GM21737 (cell line): Measurements from ENCODE around the gene TBC1D5.

Experiments used
- ATAC-seq: cut with Tn5 transposase; IDR thresholded peaks from one replicate; pipeline ENCODE4 v1.9.1; 2021; ENCODE audit warnings: mild to moderate bottlenecking, moderate library complexity; ENCODE audit not compliant: unreplicated experiment

Gene TBC1D5

GRCh38 chr3:17258823-17259436 lies 483.5 kb downstream of the TBC1D5 start:
- no peak for ATAC-seq

- no peak for ATAC-seq
Observed at GRCh38 chr3:17257269-17257668, 485.2 kb downstream of the TBC1D5 start.

- no peak for ATAC-seq
Observed at GRCh38 chr3:17243621-17244020, 498.8 kb downstream of the TBC1D5 start.

- no peak for ATAC-seq
Observed at GRCh38 chr3:17239417-17239816, 503.0 kb downstream of the TBC1D5 start.

GRCh38 chr3:17238023-17238422 lies 504.4 kb downstream of the TBC1D5 start:
- ATAC-seq = no peak

GRCh38 chr3:17235310-17235709 lies 507.1 kb downstream of the TBC1D5 start:
- no peak for ATAC-seq

- no peak for ATAC-seq
Observed at GRCh38 chr3:17234382-17234781, 508.0 kb downstream of the TBC1D5 start.

GRCh38 chr3:17233398-17233800 lies 509.0 kb downstream of the TBC1D5 start:
- ATAC-seq = peak; percentile 77

- ATAC-seq = no peak
Observed at GRCh38 chr3:17232442-17232841, 510.0 kb downstream of the TBC1D5 start.

- no peak for ATAC-seq
Observed at GRCh38 chr3:17231537-17232261, 510.7 kb downstream of the TBC1D5 start.

- no peak for ATAC-seq
Observed at GRCh38 chr3:17227472-17227871, 515.0 kb downstream of the TBC1D5 start.

- ATAC-seq = no peak
Observed at GRCh38 chr3:17221529-17221928, 520.9 kb downstream of the TBC1D5 start.

- no peak for ATAC-seq
Observed at GRCh38 chr3:17219593-17219992, 522.8 kb downstream of the TBC1D5 start.

- no peak for ATAC-seq
Observed at GRCh38 chr3:17218587-17218986, 523.8 kb downstream of the TBC1D5 start.

- no peak for ATAC-seq
Observed at GRCh38 chr3:17217588-17217987, 524.8 kb downstream of the TBC1D5 start.

GRCh38 chr3:17213102-17213501 lies 529.3 kb downstream of the TBC1D5 start:
- ATAC-seq = no peak

GRCh38 chr3:17207979-17208378 lies 534.5 kb downstream of the TBC1D5 start:
- no peak for ATAC-seq

- no peak for ATAC-seq
Observed at GRCh38 chr3:17207019-17207418, 535.4 kb downstream of the TBC1D5 start.

- no peak for ATAC-seq
Observed at GRCh38 chr3:17204049-17204650, 538.3 kb downstream of the TBC1D5 start.

GRCh38 chr3:17201538-17201937 lies 540.9 kb downstream of the TBC1D5 start:
- ATAC-seq = no peak

GRCh38 chr3:17195856-17196604 lies 546.4 kb downstream of the TBC1D5 start:
- peak; percentile 64 for ATAC-seq
